Frontal cortex (tissue), 4 donors: ENCODE data around the gene DTX3. TPM values are rescaled to one million over a fixed set of nuclear protein-coding genes. Genes with fewer than 3 reads are reported as not detected.
"Not testable (repeated sequence)": the region's sequence is repeated elsewhere in the genome, so short reads cannot be mapped to it uniquely, and the experiment has no call there.

Source experiments
- DNase-seq, 2 donors: peaks; one replicate each; pipeline ENCODE4 v3.0.0; 2012; ENCODE audit warnings: low spot score in 2 of 2
- FAIRE-seq: peaks from 2 replicates; lab custom pipeline; 2012; peaks lifted over from hg19 to GRCh38; lab: Jason Lieb, UNC
- total RNA-seq: library from RNA; depleted of rRNA; stranded (reverse); fragments of >200 nt; gene quantifications from one replicate; pipeline ENCODE4 v1.2.3, GENCODE V29; 2014
- donor health status: control.
- donor health status: control.
- donor health status: control.

The DTX3 gene
- total RNA-seq, 1 donor from 2014 or later, result 51.4 TPM

- no peak for FAIRE-seq
Observed at GRCh38 chr12:57655541-57656240, 51.1 kb downstream of the DTX3 start.

GRCh38 chr12:57656408-57656807 is 51.8 kb downstream of the DTX3 start:
- not testable (repeated sequence) for DNase-seq, FAIRE-seq

More at GRCh38 chr12:57655541-57656240, 51.1 kb downstream of the DTX3 start:
- DNase-seq, result no peak

DNA sequence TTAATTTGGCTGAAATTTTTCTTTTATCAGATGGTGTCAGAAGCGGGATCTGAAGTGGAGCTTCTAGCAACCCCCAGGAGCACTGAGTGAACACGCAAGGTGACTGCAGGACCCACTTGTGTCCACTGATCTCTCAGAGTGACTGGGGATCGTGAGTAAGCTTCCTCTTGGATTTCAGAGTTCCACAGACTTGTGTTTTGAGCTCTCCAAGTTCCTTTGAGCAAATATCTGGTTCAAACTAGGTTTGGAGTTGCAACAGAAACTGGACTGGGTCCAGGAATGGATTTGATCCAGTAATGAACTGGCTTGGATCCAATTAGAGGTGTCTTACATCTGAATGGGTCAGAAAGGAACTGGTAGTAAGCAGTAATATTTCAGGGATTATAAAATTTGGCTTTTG is 53.1 kb downstream of the DTX3 start:
- no peak for DNase-seq
- no peak for FAIRE-seq

DNA sequence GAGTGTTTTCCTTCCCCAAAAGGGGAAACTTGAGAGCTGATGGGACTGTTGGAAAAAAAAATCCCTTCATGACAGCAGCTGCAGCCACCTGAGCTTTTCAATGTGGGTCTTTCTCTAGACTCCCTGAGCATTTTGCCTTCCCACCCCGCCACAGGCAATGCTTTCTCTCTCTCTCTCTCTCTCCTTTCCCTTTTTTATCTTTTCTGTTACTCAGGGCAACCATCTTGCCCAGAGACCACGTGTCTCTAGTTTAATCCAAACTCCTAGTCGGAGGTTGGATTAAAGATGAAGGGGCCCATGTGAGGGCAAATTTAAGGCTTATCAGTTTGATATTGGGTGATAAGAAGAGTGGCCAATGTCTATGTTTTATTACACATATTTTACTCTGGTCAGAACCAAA is 54.3 kb downstream of the DTX3 start:
- no peak for FAIRE-seq

More for the DNA sequence above, 54.3 kb downstream of the DTX3 start:
- DNase-seq, result no peak

Other genes with a start within 250 kb of the DTX3 start
- 17.1 TPM for gene R3HDM2, start 173.8 kb upstream of the DTX3 start, total RNA-seq
- gene INHBC, start 170.0 kb upstream of the DTX3 start, total RNA-seq, result not detected
- not detected for gene INHBE, start 149.5 kb upstream of the DTX3 start, total RNA-seq
- under 0.01 TPM for gene GLI1, start 145.0 kb upstream of the DTX3 start, total RNA-seq
- 1.2 TPM for gene ARHGAP9, start 125.0 kb upstream of the DTX3 start, total RNA-seq
- 82.3 TPM for gene MARS1, start 116.8 kb upstream of the DTX3 start, total RNA-seq
- 4.9 TPM for gene DDIT3, start 84.3 kb upstream of the DTX3 start, total RNA-seq
- gene MBD6, start 82.0 kb upstream of the DTX3 start, total RNA-seq, result 1.2 TPM
- gene DCTN2, start 57.6 kb upstream of the DTX3 start, total RNA-seq, result 136 TPM
- 42.8 TPM for gene KIF5A, start 54.8 kb upstream of the DTX3 start, total RNA-seq
- 11.0 TPM for gene PIP4K2C, start 13.6 kb upstream of the DTX3 start, total RNA-seq
- 38.3 TPM for gene ARHGEF25, start 6.6 kb downstream of the DTX3 start, total RNA-seq
- 37.5 TPM for gene B4GALNT1, start 28.4 kb downstream of the DTX3 start, total RNA-seq
- gene OS9, start 89.3 kb downstream of the DTX3 start, total RNA-seq, result 151 TPM
- 25.7 TPM for gene AGAP2, start 133.9 kb downstream of the DTX3 start, total RNA-seq
- 38.3 TPM for gene TSPAN31, start 140.2 kb downstream of the DTX3 start, total RNA-seq
- gene CDK4, start 147.5 kb downstream of the DTX3 start, total RNA-seq, result 51.4 TPM
- 17.5 TPM for gene MARCHF9, start 150.3 kb downstream of the DTX3 start, total RNA-seq
- gene CYP27B1, start 162.3 kb downstream of the DTX3 start, total RNA-seq, result not detected
- 1.2 TPM for gene METTL1, start 167.3 kb downstream of the DTX3 start, total RNA-seq
- gene EEF1AKMT3, start 167.8 kb downstream of the DTX3 start, total RNA-seq, result 1.2 TPM
- 30.2 TPM for gene TSFM, start 178.0 kb downstream of the DTX3 start, total RNA-seq
- gene AVIL, start 213.9 kb downstream of the DTX3 start, total RNA-seq, result 1.6 TPM
- gene CTDSP2, start 241.9 kb downstream of the DTX3 start, total RNA-seq, result 14.7 TPM